ENCODE data around the gene MAP4K3. TPM values are rescaled to one million over a fixed set of nuclear protein-coding genes. Genes with fewer than 3 reads are reported as not detected.

The MAP4K3 gene
- total and polyA plus RNA-seq, 9 of the 15 experiments (the other 6 are each of a cell fraction or from before 2014, with no cell fraction given) = 3.1 to 30.0 (median 16.9) TPM

DNA sequence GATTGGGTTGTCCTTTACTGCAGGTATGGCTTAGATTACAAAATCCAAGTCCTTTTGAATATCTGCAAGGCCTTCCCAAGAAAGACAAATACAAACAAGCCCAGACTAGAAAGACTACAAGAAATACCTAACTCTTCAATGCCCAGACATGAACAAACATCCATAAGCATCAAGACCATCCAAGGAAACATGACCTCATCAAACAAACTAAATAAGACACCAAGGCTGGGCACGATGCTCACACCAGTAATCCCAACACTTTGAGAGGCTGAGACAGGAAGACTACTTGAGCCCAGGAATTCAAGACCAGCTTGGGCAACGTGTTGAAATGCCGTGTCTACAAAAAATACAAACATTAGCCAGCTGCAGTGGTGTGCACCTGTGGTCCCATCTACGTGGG lies 31.7 kb downstream of the MAP4K3 start:
- H3K36me3 ChIP-seq (ENCODE audit: control insufficient read depth, insufficient read depth, low read length) = no peaks in the 10 kb centered on the region
- DNase-seq (ENCODE audit: extremely low read depth in 1 of 4, low spot score in 3 of 4) = no peak
- no peak overlapping the region for H3K4me3 ChIP-seq
- WGBS (ENCODE audit: insufficient coverage, low coverage, missing lambda C conversion rate) = 56% methylated on average over 4 of the region's 4 CpGs
- no peak overlapping the region for H2AFZ ChIP-seq (ENCODE audit: low read depth, low read length)
- in situ Hi-C loops (cut with MboI) (no loop called here), intact Hi-C loops (cut with micrococcal nuclease) (no loop called here)
- H3K27ac ChIP-seq (ENCODE audit: extremely low read depth, low read depth, low read length) = no peak overlapping the region
- FAIRE-seq = no peak
- H4K20me1 ChIP-seq (replicated peaks; ENCODE audit: control insufficient read depth, insufficient read depth, low read length) = peaks cover 4% of the 10 kb centered on the region; the same call in 1 of the 2 replicates
- TF ChIP-seq KLF10 (CRISPR knock-in tag; IDR thresholded peaks at IDR 0.05) (no peak), GATAD2A (IDR thresholded peaks at IDR 0.05) (no peak), SAFB (IDR thresholded peaks at IDR 0.05; ENCODE audit: borderline replicate concordance, low read depth, low read length) (no peak), EP300 (IDR thresholded peaks at IDR 0.05; ENCODE audit: low read length) (no peak), ZNF140 (CRISPR knock-in tag; IDR thresholded peaks at IDR 0.05) (no peak), ZNF780A (CRISPR knock-in tag; IDR thresholded peaks at IDR 0.05) (no peak), MEIS2 (IDR thresholded peaks at IDR 0.05; ENCODE audit: partially characterized antibody) (no peak), TGIF2 (CRISPR knock-in tag; IDR thresholded peaks at IDR 0.05) (no peak), MTA1 (IDR thresholded peaks at IDR 0.05; ENCODE audit: borderline replicate concordance) (no peak), ZNF589 (CRISPR knock-in tag; IDR thresholded peaks at IDR 0.05; ENCODE audit: low read depth) (no peak), ZNF23 (CRISPR knock-in tag; IDR thresholded peaks at IDR 0.05) (no peak), PTRF (tag; IDR thresholded peaks at IDR 0.05) (no peak), SPI1 (IDR thresholded peaks at IDR 0.05; ENCODE audit: borderline replicate concordance, low read depth, low read length) (no peak), TCF7L2 (IDR thresholded peaks at IDR 0.05; ENCODE audit: low read depth, low read length) (no peak)
- TF ChIP-seq, protein P1, sequence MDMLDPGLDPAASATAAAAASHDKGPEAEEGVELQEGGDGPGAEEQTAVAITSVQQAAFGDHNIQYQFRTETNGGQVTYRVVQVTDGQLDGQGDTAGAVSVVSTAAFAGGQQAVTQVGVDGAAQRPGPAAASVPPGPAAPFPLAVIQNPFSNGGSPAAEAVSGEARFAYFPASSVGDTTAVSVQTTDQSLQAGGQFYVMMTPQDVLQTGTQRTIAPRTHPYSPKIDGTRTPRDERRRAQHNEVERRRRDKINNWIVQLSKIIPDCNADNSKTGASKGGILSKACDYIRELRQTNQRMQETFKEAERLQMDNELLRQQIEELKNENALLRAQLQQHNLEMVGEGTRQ (CRISPR knock-in tag; IDR thresholded peaks at IDR 0.05) = no peak
- TF ChIP-seq, protein P2, sequence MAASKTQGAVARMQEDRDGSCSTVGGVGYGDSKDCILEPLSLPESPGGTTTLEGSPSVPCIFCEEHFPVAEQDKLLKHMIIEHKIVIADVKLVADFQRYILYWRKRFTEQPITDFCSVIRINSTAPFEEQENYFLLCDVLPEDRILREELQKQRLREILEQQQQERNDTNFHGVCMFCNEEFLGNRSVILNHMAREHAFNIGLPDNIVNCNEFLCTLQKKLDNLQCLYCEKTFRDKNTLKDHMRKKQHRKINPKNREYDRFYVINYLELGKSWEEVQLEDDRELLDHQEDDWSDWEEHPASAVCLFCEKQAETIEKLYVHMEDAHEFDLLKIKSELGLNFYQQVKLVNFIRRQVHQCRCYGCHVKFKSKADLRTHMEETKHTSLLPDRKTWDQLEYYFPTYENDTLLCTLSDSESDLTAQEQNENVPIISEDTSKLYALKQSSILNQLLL (CRISPR knock-in tag; IDR thresholded peaks at IDR 0.05; ENCODE audit: borderline replicate concordance) = no peak
- TF ChIP-seq, protein P3, sequence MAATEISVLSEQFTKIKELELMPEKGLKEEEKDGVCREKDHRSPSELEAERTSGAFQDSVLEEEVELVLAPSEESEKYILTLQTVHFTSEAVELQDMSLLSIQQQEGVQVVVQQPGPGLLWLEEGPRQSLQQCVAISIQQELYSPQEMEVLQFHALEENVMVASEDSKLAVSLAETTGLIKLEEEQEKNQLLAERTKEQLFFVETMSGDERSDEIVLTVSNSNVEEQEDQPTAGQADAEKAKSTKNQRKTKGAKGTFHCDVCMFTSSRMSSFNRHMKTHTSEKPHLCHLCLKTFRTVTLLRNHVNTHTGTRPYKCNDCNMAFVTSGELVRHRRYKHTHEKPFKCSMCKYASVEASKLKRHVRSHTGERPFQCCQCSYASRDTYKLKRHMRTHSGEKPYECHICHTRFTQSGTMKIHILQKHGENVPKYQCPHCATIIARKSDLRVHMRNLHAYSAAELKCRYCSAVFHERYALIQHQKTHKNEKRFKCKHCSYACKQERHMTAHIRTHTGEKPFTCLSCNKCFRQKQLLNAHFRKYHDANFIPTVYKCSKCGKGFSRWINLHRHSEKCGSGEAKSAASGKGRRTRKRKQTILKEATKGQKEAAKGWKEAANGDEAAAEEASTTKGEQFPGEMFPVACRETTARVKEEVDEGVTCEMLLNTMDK (IDR thresholded peaks at IDR 0.05; ENCODE audit: borderline replicate concordance, insufficient read depth, low read depth, low read length, poor library complexity, severe bottlenecking) = no peak
- BruUV-seq (replicated peaks) = no TSS peak
- ChIA-PET POLR2A (interaction anchor here (0.8 kb wide), 1 partner anchor 9 kb away, joined by 3 read pairs; no protein-coding TSS in a partner anchor), CTCF (ENCODE audit: low intra/inter-chr PET ratio) (no interaction called here)
- peaks cover 13 to 26% of the 10 kb centered on the region in 2 experiments; a peak in 4 of 5 replicates for H3K4me1 ChIP-seq (replicated peaks in 1 of 2; ENCODE audit: control insufficient read depth in 2 of 2, insufficient read depth in 2 of 2, low read length in 2 of 2)
- H3K79me2 ChIP-seq (ENCODE audit: control insufficient read depth, insufficient read depth, low read length) = peaks cover 97% of the 10 kb centered on the region
- H3K9me3 ChIP-seq (replicated peaks; ENCODE audit: control insufficient read depth, insufficient read depth, low read depth, low read length) = no peaks in the 10 kb centered on the region
- no peaks in the 10 kb centered on the region for H3K27me3 ChIP-seq (ENCODE audit: control insufficient read depth in 2 of 2, insufficient read depth in 2 of 2, low read length in 2 of 2)
- H3K9ac ChIP-seq (ENCODE audit: insufficient read depth in 1 of 2, low read depth in 2 of 2, low read length in 2 of 2) = no peak overlapping the region
- no peak for ATAC-seq
- H3K4me2 ChIP-seq (ENCODE audit: insufficient read depth, low read length) = no peak overlapping the region
- no peaks in the 10 kb centered on the region for H3K9me1 ChIP-seq (ENCODE audit: control insufficient read depth, insufficient read depth, low read length)
